HG02970 (cell line): ENCODE measurements around the gene SMARCC1.

Experiments used
- ATAC-seq: cut with Tn5 transposase; IDR thresholded peaks from one replicate; pipeline ENCODE4 v1.9.1; 2021; ENCODE audit warnings: mild to moderate bottlenecking, moderate library complexity, moderate number of reproducible peaks; ENCODE audit not compliant: unreplicated experiment, low FRiP score

SMARCC1 gene

GRCh38 chr3:47567149-47567548 lies 214.5 kb downstream of the SMARCC1 start:
- no peak for ATAC-seq

- ATAC-seq = no peak
These were observed 215.0 kb downstream of the SMARCC1 start for GRCh38 chr3:47566667-47567066.

- ATAC-seq = no peak
These were observed 215.8 kb downstream of the SMARCC1 start for GRCh38 chr3:47565734-47566550.

- ATAC-seq = no peak
These were observed 225.3 kb downstream of the SMARCC1 start for GRCh38 chr3:47556351-47556750.

GRCh38 chr3:47554335-47554734 lies 227.4 kb downstream of the SMARCC1 start:
- no peak for ATAC-seq

GRCh38 chr3:47553407-47553806 lies 228.3 kb downstream of the SMARCC1 start:
- no peak for ATAC-seq

GRCh38 chr3:47542471-47543173 lies 239.1 kb downstream of the SMARCC1 start:
- no peak for ATAC-seq

- ATAC-seq = no peak
These were observed 240.0 kb downstream of the SMARCC1 start for GRCh38 chr3:47541583-47542108.

- no peak for ATAC-seq
These were observed 241.4 kb downstream of the SMARCC1 start for GRCh38 chr3:47540281-47540680.

- no peak for ATAC-seq
These were observed 244.7 kb downstream of the SMARCC1 start for GRCh38 chr3:47536967-47537366.

GRCh38 chr3:47536221-47536891 lies 245.3 kb downstream of the SMARCC1 start:
- ATAC-seq = no peak
